Measurements from ENCODE around the gene GPR65.

GRCh38 chr14:87995500-87996290, 9.2 kb upstream of the GPR65 start:
- TF ChIP-seq CTCF (IDR thresholded peaks at IDR 0.05; ENCODE audit: low read length) (no peak), EZH2 (optimal IDR thresholded peaks at IDR 0.05; ENCODE audit: low read depth, low read length) (no peak)
